GM23248 (cell line): ENCODE data around the gene RALY.

Experiments used
- EZH2 ChIP-seq: fragments of 200-600 bp; sonication (generic); IDR thresholded peaks from 2 replicates; pipeline ENCODE4 v1.6.1; 2018; ENCODE audit warnings: antibody characterized with exemption, mild to moderate bottlenecking; ENCODE audit not compliant: insufficient read depth, poor library complexity, severe bottlenecking
- EZH2phosphoT487 ChIP-seq: fragments of 200-600 bp; sonication (generic); IDR thresholded peaks from 2 replicates; pipeline ENCODE4 v1.6.1; 2018; ENCODE audit warnings: antibody characterized with exemption, moderate library complexity, mild to moderate bottlenecking, low read depth; ENCODE audit not compliant: insufficient read depth

- TF ChIP-seq EZH2 (no peak), EZH2phosphoT487 (no peak)
These were observed 657 bp downstream of the RALY start for GRCh38 chr20:33994222-33994913.
